ENCODE data around the gene TYW1.
"Not testable (repeated sequence)": the region's sequence is repeated elsewhere in the genome, so short reads cannot be mapped to it uniquely, and the experiment has no call there.

TYW1 gene

GRCh38 chr7:66996444-66997191 is at the start of gene TYW1:
Gene TYW1, plus strand, starts transcription at chr7:66996833. Its CDS starts 146 bp downstream, at chr7:66996979.
- peak; percentile 97 for DNase-seq

DNA sequence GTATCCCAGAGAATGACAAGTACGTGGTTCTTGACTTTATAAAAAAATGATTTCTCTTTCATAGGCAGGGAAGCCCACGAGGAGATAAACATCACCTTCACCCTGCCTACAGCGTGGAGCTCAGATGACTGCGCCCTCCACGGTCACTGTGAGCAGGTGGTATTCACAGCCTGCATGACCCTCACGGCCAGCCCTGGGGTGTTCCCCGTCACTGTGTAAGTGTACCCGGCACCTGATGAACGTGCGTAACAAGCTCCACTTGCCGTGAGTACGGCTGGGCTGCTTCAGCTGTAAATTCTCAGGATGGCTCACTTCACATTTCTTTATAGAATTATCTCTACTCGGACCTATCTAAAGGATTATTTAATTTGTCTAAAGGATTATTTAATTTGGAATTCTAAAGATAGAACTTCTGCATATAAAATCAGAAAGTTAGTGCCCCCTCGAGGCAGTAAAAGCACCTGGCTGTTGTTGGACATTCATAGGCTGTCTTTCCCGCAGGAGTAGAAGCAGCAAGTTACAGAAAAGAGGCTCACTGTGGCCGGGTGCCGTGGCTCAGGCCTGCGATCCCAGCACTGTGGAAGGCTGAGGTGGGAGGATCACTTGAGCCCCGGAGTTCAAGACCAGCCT is 48.0 kb upstream of the TYW1 start:
- no peak for DNase-seq

DNA sequence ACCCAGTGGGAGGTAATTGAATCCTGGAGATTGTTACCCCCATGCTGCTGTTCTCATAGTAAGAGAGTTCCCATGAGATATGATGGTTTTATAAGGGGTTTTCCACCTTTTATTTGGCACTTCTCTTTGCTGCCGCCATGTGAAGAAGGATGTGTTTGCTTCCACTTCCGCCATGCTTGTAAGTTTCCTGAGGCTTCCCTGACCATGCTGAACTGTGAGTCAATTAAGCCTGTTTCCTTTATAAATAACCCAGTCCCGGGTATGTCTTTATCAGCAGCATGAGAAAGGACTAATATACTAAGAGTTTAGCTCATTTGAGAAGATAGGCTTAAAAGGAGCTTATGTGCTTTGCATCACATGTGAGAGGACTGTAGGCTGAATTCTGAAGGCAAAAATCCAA is 46.3 kb upstream of the TYW1 start:
- DNase-seq = no peak

- no peak for DNase-seq
These were observed 45.9 kb upstream of the TYW1 start for GRCh38 chr7:66950763-66951162.

DNA sequence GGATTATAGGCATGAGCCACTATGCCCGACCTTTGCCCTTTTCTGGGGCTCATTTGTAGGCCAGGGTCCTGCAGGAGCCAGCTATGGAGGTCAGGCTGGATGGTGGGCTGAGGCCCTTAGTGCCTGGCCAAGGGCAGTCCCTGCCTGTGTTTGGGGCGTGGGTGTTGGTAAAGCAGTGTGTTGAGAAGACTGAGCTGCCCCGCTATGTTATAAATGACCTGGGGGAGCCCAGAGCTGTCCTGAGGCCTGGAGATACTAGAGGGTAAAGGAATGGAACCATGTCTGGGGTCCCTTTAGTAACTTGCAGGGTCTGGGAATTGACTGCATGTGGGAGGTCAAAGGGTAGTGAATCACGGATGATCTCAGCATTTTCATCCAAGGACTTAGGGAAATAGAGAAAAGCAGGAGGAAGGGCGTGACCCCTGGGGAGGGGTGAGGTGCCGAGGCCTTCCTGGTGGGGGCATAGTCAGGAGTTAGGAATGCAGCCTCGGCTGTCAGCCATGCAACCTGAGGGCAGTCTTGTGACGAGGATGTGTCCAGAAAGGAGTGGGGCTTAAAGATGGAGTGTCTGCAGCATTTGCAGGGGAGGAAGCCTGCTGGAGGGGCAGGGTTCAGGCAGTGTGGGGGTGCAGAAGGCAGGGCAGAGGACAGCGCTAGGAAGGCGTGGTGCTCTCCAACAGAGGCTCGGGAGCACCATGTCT is 44.1 kb upstream of the TYW1 start:
- no peak for DNase-seq

- no peak for DNase-seq
These were observed 43.6 kb upstream of the TYW1 start for GRCh38 chr7:66953044-66953427.

GRCh38 chr7:66957595-66958290 is 38.9 kb upstream of the TYW1 start:
- no peak for DNase-seq

DNA sequence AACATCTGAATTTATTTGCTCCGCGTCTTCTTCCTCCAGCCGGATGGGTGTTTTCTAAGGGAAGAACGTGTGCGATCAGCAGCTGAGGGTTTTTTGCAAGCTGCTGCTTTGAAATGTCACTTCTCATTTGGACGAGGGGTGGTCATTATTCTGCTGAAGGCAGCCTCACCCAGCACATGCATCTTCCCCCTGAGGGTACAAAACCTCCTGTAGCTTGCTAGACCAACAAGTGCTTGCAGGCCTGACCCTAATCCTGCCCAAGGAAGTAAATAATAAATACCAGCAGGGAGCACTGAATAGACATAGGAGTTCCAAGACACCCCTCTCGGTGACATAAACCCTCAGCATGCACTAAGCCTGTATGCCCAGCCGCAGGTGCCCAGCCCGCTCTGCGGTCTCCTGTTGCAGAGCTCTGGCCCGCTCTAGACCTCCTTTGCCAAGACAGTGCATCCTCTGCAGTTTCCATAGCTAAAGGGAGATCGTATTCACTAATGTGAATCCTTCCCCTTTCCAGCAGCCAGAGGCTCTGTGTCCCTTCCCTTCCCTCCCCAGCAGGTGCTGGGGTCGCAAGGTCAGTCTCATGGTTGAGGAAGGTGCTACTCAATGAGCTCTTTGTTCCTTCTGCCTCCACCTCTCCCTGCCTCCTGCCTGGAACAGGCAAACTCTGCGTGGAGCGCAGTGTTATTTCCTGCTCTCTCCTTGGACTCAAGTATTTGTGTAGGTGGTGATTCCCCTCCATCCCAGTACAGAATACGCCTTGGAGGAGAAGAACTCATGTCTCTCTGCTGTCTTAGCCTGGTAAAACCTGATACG is 37.9 kb upstream of the TYW1 start:
- DNase-seq = no peak

DNA sequence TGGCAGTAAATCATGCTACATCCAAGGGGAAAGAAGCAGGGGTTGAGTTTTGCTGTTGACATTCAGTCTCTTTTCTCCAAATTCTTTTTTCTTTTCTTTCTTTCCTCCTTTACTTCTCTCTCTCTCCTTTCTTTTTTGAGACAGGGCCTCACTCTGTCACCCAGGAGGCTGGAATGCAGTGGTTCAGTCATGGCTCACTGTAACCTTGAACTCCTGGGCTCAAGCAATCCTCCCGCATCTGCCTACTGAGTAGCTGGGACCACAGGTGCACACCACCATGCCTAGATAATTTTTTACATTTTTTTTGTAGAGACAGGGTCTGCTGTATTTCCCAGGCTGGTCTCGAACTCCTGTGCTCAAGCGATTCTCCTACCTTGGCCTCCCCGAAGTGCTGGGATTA is 36.4 kb upstream of the TYW1 start:
- DNase-seq = no peak

GRCh38 chr7:66961096-66961495 is 35.5 kb upstream of the TYW1 start:
- DNase-seq = no peak

DNA sequence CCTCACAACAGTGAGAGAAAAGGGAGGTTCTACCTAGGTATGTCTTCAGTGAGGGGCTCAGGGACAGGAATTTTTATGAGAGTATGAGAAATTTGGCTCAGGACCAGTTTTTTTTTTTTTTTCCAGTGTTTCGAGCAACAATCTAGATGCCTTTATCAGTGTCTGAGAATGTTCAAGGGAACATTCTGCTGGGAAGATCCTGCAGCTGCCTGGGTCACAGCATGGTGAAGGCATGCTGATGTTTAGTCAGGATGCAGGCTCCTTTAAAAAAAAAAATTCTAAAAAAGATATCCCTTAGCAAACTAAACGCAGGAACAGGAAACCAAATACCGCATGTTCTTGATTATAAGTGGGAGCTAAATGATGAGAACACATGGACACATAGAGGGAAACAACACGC is 32.2 kb upstream of the TYW1 start:
- no peak for DNase-seq

- no peak for DNase-seq
These were observed 29.6 kb upstream of the TYW1 start for GRCh38 chr7:66967029-66967428.

DNA sequence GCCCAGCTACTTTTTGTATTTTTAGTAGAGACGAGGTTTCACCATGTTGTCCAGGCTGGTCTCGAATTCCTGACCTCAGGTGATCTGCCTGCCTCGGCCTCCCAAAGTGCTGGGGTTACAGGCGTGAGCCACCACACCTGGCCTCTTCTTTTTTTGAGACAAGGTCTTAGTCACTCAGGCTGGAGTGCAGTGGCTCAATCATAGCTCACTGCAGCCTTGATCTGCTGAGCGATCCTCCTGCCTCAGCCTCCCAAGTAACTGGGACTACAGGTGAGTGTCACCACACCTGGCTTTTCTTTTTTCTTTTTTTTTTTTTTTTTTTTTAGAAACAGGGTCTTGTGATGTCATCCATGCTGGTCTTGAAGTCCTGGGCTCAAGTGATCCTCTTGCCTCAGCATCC is 27.6 kb upstream of the TYW1 start:
- not testable (repeated sequence) for DNase-seq

GRCh38 chr7:66970310-66970709 is 26.3 kb upstream of the TYW1 start:
- no peak for DNase-seq

DNA sequence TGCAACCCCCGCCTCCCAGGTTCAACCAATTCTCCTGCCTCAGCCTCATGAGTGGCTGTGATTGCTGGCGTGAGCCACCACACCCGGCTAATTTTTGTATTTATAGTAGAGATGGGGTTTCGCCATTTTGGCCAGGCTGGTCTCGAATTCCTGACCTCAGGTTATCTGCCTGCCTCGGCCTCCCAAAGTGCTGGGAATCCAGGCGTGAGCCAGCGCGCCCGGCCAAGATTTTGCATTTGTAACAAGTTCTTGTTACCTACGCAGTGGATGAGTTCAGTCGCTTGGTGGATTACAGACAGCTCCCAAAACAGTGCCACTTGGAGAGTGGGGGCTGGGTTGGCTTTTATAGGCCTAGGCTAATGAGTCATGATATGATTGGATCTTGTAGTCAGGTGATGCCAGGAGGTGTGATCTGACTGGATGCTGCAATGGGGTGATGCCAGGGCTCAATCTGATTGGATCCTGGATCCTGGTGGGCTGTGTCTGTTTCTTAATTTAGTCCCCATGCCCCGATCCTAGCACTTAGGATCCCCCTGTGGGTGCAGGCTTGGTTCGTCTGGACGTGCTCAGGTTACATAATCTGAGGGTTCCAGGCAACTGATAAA is 21.5 kb upstream of the TYW1 start:
- no peak for DNase-seq

- not testable (repeated sequence) for DNase-seq
These were observed 18.3 kb upstream of the TYW1 start for GRCh38 chr7:66978312-66978711.

DNA sequence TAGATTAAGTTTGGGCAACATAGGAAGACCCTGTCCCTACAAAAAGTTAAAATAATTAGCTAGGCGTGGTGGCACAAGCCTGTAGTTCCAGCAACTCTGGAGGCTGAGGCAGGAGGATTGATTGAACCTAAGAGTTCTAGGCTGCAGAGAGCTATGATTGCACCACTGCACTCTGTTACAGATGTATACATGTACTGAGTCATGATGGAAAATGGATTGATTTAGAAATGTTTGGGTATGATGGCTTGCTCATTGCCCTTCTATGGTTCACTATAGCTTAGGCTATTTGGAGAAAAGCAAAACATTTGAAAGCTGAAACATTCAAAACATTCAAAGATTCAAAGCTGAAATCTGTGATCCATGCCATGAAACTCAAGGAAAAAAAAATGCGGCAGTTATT is 17.6 kb upstream of the TYW1 start:
- DNase-seq = not testable (repeated sequence)

GRCh38 chr7:66980336-66980735 is 16.3 kb upstream of the TYW1 start:
- DNase-seq = not testable (repeated sequence)

GRCh38 chr7:66989552-66989951 is 7.1 kb upstream of the TYW1 start:
- not testable (repeated sequence) for DNase-seq

DNA sequence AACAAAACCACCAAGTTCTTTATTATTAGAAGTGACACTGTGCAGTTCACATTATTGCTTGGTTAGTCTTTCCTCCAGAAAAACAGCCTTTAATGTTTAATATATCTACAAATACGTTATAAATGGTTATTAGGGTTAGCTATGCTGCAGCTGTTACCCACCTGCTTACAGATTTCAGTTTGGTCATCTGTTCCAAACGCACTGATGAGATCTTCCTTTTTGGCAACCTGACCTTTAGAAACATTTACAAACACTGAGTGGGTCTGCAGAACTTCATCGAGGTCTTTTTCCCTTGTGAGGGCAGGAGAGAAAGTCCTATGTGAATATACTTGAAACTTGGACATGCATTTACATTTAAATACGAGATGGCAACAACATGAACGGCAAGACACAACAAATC is 2.6 kb upstream of the TYW1 start:
- not testable (repeated sequence) for DNase-seq

GRCh38 chr7:66994691-66995049 is 2.0 kb upstream of the TYW1 start:
- peak; percentile 33 for DNase-seq

Measured in activated effector memory CD4-positive, alpha-beta T cell treated with Interleukin-2 at 50 U/mL for 16 hours (primary cell).